BJ (cell line): ENCODE results near the gene PFKP. TPM values are rescaled to one million over a fixed set of nuclear protein-coding genes. Genes with fewer than 3 reads are reported as not detected.

Source experiments
- CTCF ChIA-PET: fragments of 350-600 bp; formaldehyde crosslinking; extraction: SDS; loops from one replicate; lab custom pipeline; 2021; ENCODE audit warnings: antibody characterized with exemption, inconsistent platforms; lab: Yijun Ruan, JAX
- POLR2A ChIA-PET: fragments of 300-600 bp; sonication (Branson Sonifier 250); formaldehyde crosslinking; extraction: SDS; loops from one replicate; lab custom pipeline; 2021; ENCODE audit warnings: antibody characterized with exemption; lab: Charles Lee
- DNase-seq: peaks from one replicate; pipeline ENCODE4 v3.0.0-alpha.2; 2011; ENCODE audit warnings: low read depth
- H3K27me3 ChIP-seq: 2 replicates; pipeline ENCODE4 v1.6.0; 2011; ENCODE audit warnings: low read length; ENCODE audit not compliant: control insufficient read depth, insufficient read depth
- H3K36me3 ChIP-seq: 2 replicates; pipeline ENCODE4 v1.5.1; 2011; ENCODE audit warnings: low read length; ENCODE audit not compliant: control insufficient read depth, insufficient read depth
- H3K4me3 ChIP-seq: 2 replicates; pipeline ENCODE4 v1.5.1; 2011; ENCODE audit warnings: low read depth, mild to moderate bottlenecking, control low read depth, low read length
- CTCF ChIP-seq: IDR thresholded peaks from 2 replicates; pipeline ENCODE4 v1.5.1; 2011; ENCODE audit warnings: low read depth, mild to moderate bottlenecking, control low read depth, inconsistent platforms, low read length, moderate library complexity; ENCODE audit not compliant: insufficient read depth
- polyA plus RNA-seq: library from polyadenylated mRNA; depleted of rRNA; stranded (reverse); fragments of >200 nt; gene quantifications from 2 replicates; pipeline ENCODE4 v1.2.3, GENCODE V29; 2011

Gene PFKP
- polyA plus RNA-seq, 1 experiment = 138 TPM

- CTCF ChIA-PET = interaction anchor here (0.8 to 1.5 kb wide), 3 partner anchors 13 to 56 kb away, joined by 3 to 6 read pairs (median 4); no protein-coding TSS in a partner anchor
- POLR2A ChIA-PET = no interaction called here
- Histone ChIP-seq H3K36me3 (peaks cover 40% of the 10 kb centered on the region), H3K27me3 (no peaks in the 10 kb centered on the region), H3K4me3 (no peak overlapping the region)
- TF ChIP-seq CTCF = no peak
- no peak for DNase-seq
Measured at GRCh38 chr10:3126249-3126648, 58.9 kb downstream of the PFKP start.

GRCh38 chr10:3126741-3127346 lies 59.5 kb downstream of the PFKP start:
- CTCF ChIA-PET = interaction anchor here (0.9 kb wide), 1 partner anchor 26 kb away, joined by 3 read pairs; no protein-coding TSS in a partner anchor
- Histone ChIP-seq H3K36me3 (peaks cover 40% of the 10 kb centered on the region), H3K27me3 (no peaks in the 10 kb centered on the region), H3K4me3 (no peak overlapping the region)
- no peak for DNase-seq
- POLR2A ChIA-PET = no interaction called here
- TF ChIP-seq CTCF = no peak

- POLR2A ChIA-PET = no interaction called here
Measured at GRCh38 chr10:3127921-3128320, 60.6 kb downstream of the PFKP start.

GRCh38 chr10:3128379-3129130 lies 61.2 kb downstream of the PFKP start:
- H3K4me3 ChIP-seq = no peak overlapping the region
- no peak for DNase-seq
- TF ChIP-seq CTCF = no peak
- ChIA-PET POLR2A (no interaction called here), CTCF (interaction anchor here (0.9 kb wide), 1 partner anchor 12 kb away, joined by 3 read pairs; no protein-coding TSS in a partner anchor)
- peaks cover 36% of the 10 kb centered on the region for H3K36me3 ChIP-seq
- no peaks in the 10 kb centered on the region for H3K27me3 ChIP-seq

More at GRCh38 chr10:3127921-3128320, 60.6 kb downstream of the PFKP start:
- Histone ChIP-seq H3K27me3 (no peaks in the 10 kb centered on the region), H3K36me3 (peaks cover 36% of the 10 kb centered on the region), H3K4me3 (no peak overlapping the region)
- DNase-seq = no peak
- CTCF ChIA-PET = no interaction called here
- no peak for TF ChIP-seq CTCF

GRCh38 chr10:3129581-3130340 lies 62.4 kb downstream of the PFKP start:
- no peak overlapping the region for H3K4me3 ChIP-seq
- no peak for TF ChIP-seq CTCF
- DNase-seq = no peak
- POLR2A ChIA-PET = no interaction called here
- peaks cover 36% of the 10 kb centered on the region for H3K36me3 ChIP-seq
- H3K27me3 ChIP-seq = no peaks in the 10 kb centered on the region
- CTCF ChIA-PET = interaction anchor here (0.9 kb wide), 1 partner anchor 13 kb away, joined by 3 read pairs; no protein-coding TSS in a partner anchor
